ENCODE results near the gene LPCAT1. TPM values are rescaled to one million over a fixed set of nuclear protein-coding genes. Genes with fewer than 3 reads are reported as not detected.

LPCAT1 gene
- total RNA-seq, 4 donors from 2014 or later, result 18.9 to 47.5 (median 29.2) TPM

GRCh38 chr5:1474183-1474839, 49.4 kb downstream of the LPCAT1 start:
- no peak for TF ChIP-seq CTCF (IDR thresholded peaks at IDR 0.05; ENCODE audit: low read depth)

- TF ChIP-seq CTCF (IDR thresholded peaks at IDR 0.05; ENCODE audit: low read depth), result no peak
Observed at GRCh38 chr5:1473746-1474145, 50.0 kb downstream of the LPCAT1 start.

GRCh38 chr5:1472964-1473628, 50.7 kb downstream of the LPCAT1 start:
- TF ChIP-seq CTCF (IDR thresholded peaks at IDR 0.05; ENCODE audit: low read depth), result no peak

GRCh38 chr5:1471997-1472963, 51.5 kb downstream of the LPCAT1 start:
- no peak for TF ChIP-seq CTCF (IDR thresholded peaks at IDR 0.05; ENCODE audit: low read depth)

GRCh38 chr5:1471240-1471853, 52.4 kb downstream of the LPCAT1 start:
- TF ChIP-seq CTCF (IDR thresholded peaks at IDR 0.05; ENCODE audit: low read depth), result no peak

GRCh38 chr5:1470762-1471211, 53.0 kb downstream of the LPCAT1 start:
- TF ChIP-seq CTCF (IDR thresholded peaks at IDR 0.05; ENCODE audit: low read depth), result no peak
